Measurements from ENCODE around the gene C19orf12.

The C19orf12 gene

GRCh38 chr19:29757551-29757950, 42.5 kb upstream of the C19orf12 start:
- TF ChIP-seq CTCF (IDR thresholded peaks at IDR 0.05) = no peak

GRCh38 chr19:29753934-29754305, 38.9 kb upstream of the C19orf12 start:
- no peak for TF ChIP-seq CTCF (IDR thresholded peaks at IDR 0.05)

- TF ChIP-seq CTCF (IDR thresholded peaks at IDR 0.05) = no peak
Measured at GRCh38 chr19:29753190-29753933, 38.3 kb upstream of the C19orf12 start.

GRCh38 chr19:29752450-29753025, 37.5 kb upstream of the C19orf12 start:
- no peak for TF ChIP-seq CTCF (IDR thresholded peaks at IDR 0.05)

- TF ChIP-seq CTCF (IDR thresholded peaks at IDR 0.05) = no peak
Measured at GRCh38 chr19:29751932-29752331, 36.9 kb upstream of the C19orf12 start.

GRCh38 chr19:29750001-29750400, 34.9 kb upstream of the C19orf12 start:
- TF ChIP-seq CTCF (IDR thresholded peaks at IDR 0.05) = no peak

GRCh38 chr19:29748996-29749849, 34.2 kb upstream of the C19orf12 start:
- TF ChIP-seq CTCF (IDR thresholded peaks at IDR 0.05) = no peak

All from LNCAP (cell line).